Epithelial cell of proximal tubule (primary cell): ENCODE results near the gene PLCD4. TPM values are rescaled to one million over a fixed set of nuclear protein-coding genes. Genes with fewer than 3 reads are reported as not detected.

Source experiments
- DNase-seq: peaks from one replicate; pipeline ENCODE4 v3.0.0-alpha.2; 2011; ENCODE audit warnings: low read depth
- H3K4me3 ChIP-seq: 2 replicates; pipeline ENCODE4 v1.5.1; 2011; ENCODE audit warnings: low read depth, mild to moderate bottlenecking, low read length
- total RNA-seq: library from RNA; depleted of rRNA; stranded (reverse); fragments of >200 nt; gene quantifications from 2 replicates; pipeline ENCODE4 v1.2.3, GENCODE V29; 2015
- TF ChIP-seq, protein P1 (sequence below): conservative IDR thresholded peaks from 2 replicates; pipeline ENCODE4 v1.5.1; 2012; ENCODE audit warnings: low read depth, mild to moderate bottlenecking, low read length

The PLCD4 gene
- total RNA-seq, 1 donor from 2014 or later, result 0.29 TPM

DNA sequence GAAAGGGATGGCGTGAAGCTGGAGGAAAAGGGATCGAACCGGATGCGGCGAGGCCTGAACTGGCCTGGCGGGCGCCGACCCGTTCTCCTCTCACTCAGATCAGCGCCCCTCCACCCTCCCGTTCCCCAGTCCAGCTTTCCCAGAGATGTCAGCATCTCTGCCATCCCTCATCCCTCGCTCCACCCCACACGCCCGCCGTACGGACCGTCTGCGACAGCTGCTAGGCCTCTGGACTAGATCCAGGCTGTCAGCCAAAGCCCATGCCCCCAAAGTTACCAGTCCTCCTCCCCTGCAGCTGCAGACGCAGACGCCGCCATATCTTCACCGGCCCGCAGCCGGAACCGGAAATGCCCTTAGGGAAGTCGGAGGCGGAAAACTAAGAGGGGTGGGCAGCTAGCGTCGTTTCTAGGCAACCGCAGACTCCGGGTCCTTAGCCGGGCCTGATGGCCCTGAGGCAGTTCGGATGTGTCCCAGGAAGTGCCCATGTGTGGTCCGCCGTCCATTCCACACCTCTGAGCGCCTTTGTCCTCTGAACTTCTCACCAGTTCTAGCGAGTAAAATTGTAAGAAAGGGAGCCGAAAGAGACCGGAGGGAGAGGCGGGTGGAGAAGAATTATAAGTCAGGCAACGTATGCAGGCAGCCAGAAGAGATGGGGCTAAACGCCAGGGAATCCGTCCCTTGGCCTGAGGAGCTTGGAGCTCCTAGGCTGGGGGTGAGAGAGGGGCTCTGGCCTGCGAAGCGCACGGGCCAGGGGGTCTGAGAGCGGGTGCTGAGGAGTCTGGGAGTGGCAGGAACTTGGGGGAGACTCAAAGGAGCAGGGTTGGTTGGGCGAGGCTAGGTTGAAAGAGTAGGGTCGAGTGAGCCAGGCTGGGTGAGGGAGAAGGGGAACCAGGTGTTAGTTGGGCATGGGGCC lies 64.2 kb downstream of the PLCD4 start, which contains the start of the genes RNF25 and STK36:
Gene RNF25, minus strand, starts transcription at position 349 of the 913 bp plus-strand sequence. Its CDS starts 32 bp downstream, at position 317.
Gene STK36, plus strand, starts transcription at position 433 of the 913 bp plus-strand sequence. CDS start 744 bp downstream, outside the sequence.
- DNase-seq, result no peak
- TF ChIP-seq, protein P1, sequence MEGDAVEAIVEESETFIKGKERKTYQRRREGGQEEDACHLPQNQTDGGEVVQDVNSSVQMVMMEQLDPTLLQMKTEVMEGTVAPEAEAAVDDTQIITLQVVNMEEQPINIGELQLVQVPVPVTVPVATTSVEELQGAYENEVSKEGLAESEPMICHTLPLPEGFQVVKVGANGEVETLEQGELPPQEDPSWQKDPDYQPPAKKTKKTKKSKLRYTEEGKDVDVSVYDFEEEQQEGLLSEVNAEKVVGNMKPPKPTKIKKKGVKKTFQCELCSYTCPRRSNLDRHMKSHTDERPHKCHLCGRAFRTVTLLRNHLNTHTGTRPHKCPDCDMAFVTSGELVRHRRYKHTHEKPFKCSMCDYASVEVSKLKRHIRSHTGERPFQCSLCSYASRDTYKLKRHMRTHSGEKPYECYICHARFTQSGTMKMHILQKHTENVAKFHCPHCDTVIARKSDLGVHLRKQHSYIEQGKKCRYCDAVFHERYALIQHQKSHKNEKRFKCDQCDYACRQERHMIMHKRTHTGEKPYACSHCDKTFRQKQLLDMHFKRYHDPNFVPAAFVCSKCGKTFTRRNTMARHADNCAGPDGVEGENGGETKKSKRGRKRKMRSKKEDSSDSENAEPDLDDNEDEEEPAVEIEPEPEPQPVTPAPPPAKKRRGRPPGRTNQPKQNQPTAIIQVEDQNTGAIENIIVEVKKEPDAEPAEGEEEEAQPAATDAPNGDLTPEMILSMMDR, result no peak
- peak within 1 kb of the TSS; percentile 84 for H3K4me3 ChIP-seq

DNA sequence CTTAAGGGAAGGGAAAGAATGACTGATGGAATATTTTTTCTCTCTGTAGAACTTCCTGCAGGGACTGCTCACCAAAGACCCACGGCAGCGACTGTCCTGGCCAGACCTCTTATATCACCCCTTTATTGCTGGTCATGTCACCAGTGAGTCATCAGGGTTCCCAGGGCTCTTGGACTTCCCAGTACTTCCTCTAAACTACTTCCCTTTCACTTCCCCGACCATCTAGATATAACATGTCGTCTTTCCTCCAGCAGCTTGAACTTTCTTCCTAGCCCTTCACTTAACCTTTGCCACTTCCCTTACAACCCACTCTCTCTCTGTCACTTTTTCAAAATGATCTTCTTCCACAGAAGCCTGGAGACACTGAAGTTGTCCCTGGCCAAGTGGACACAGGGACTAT lies 71.4 kb downstream of the PLCD4 start:
- no peak overlapping the region for H3K4me3 ChIP-seq
- TF ChIP-seq, protein P1, result no peak
- DNase-seq, result no peak

DNA sequence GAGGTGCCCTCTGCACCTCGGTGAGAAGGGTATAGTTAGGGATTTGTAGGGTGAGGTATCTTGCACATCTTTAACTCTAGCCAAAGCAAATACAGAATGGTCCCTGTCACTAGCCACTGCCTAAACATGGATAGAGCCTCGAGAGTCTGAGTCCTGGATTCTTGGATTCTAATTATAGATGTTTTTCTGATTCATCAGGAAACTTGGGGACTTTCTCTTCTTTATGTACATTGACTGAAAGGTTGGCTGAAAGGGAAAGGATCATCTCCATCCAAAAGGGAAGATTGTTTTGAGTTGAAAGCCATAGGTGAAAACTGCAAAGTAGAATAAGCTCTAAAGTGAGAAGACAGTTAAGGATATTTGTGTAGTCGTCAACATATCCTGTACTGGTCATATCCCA lies 72.4 kb downstream of the PLCD4 start:
- no peak for DNase-seq
- TF ChIP-seq, protein P1, result no peak
- no peak overlapping the region for H3K4me3 ChIP-seq

Other genes starting within 250 kb of the PLCD4 start
- 0.22 TPM in 1 of 2 replicates, not detected in the other for gene SLC11A1, start 225.6 kb upstream of the PLCD4 start, total RNA-seq
- 49.0 and 65.5 TPM in 2 replicates for gene CTDSP1, start 208.0 kb upstream of the PLCD4 start, total RNA-seq
- gene VIL1, start 188.8 kb upstream of the PLCD4 start, total RNA-seq, result not detected in 2 replicates
- 6.8 and 14.9 TPM in 2 replicates for gene USP37, start 39.5 kb upstream of the PLCD4 start, total RNA-seq
- gene CNOT9, start 39.1 kb upstream of the PLCD4 start, total RNA-seq, result 56.8 and 71.0 TPM in 2 replicates
- 16.0 and 17.6 TPM in 2 replicates for gene ZNF142, start 51.7 kb downstream of the PLCD4 start, total RNA-seq
- 38.2 and 62.1 TPM in 2 replicates for gene BCS1L, start 51.8 kb downstream of the PLCD4 start, total RNA-seq
- gene RNF25, start 64.1 kb downstream of the PLCD4 start, total RNA-seq, result 23.1 and 32.6 TPM in 2 replicates
- gene STK36, start 64.2 kb downstream of the PLCD4 start, total RNA-seq, result 9.7 and 16.0 TPM in 2 replicates
- gene TTLL4, start 102.9 kb downstream of the PLCD4 start, total RNA-seq, result 20.5 and 37.0 TPM in 2 replicates
- gene CYP27A1, start 174.2 kb downstream of the PLCD4 start, total RNA-seq, result 28.6 and 49.0 TPM in 2 replicates
- not detected in 2 replicates for gene PRKAG3, start 223.9 kb downstream of the PLCD4 start, total RNA-seq